Frontal cortex (tissue), 4 donors: ENCODE measurements around the gene GTF3C1. TPM values are rescaled to one million over a fixed set of nuclear protein-coding genes. Genes with fewer than 3 reads are reported as not detected.
"Not testable (repeated sequence)": the region's sequence is repeated elsewhere in the genome, so short reads cannot be mapped to it uniquely, and the experiment has no call there.

Experiments used
- DNase-seq, 2 donors: peaks; one replicate each; pipeline ENCODE4 v3.0.0; 2012; ENCODE audit warnings: low spot score in 2 of 2
- FAIRE-seq: peaks from 2 replicates; lab custom pipeline; 2012; peaks lifted over from hg19 to GRCh38; lab: Jason Lieb, UNC
- total RNA-seq: library from RNA; depleted of rRNA; stranded (reverse); fragments of >200 nt; gene quantifications from one replicate; pipeline ENCODE4 v1.2.3, GENCODE V29; 2014
- donor health status: control.
- donor health status: control.
- donor health status: control.

Gene GTF3C1
- total RNA-seq, 1 donor from 2014 or later = 77.9 TPM

DNA sequence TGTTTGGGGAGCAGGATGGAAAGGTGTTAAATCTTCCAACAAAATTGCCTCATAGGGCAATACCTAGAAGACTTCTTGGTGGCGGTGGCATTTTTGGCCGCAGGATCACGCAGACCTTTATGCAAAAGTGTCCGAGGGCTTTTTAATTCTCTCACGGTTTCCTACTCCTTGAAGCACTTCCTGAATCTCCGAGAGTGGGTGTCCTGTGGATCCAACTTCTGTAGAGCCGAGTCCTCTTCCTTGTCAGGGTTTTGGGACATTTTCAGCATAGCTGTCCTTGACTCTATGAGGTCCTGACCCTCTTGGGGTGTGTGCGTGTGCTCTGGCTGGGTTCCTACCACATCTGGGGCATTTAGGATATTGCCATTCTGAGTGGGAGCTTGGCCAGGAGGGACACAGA, 116.1 kb downstream of the GTF3C1 start:
- FAIRE-seq (no peak), DNase-seq (no peak)

- not testable (repeated sequence) for DNase-seq, FAIRE-seq
These were observed 116.5 kb downstream of the GTF3C1 start for GRCh38 chr16:27433191-27433590.

GRCh38 chr16:27432558-27432957, 117.2 kb downstream of the GTF3C1 start:
- no peak for DNase-seq
- FAIRE-seq = no peak

GRCh38 chr16:27431773-27432532, 117.8 kb downstream of the GTF3C1 start:
- no peak for DNase-seq
- no peak for FAIRE-seq

DNA sequence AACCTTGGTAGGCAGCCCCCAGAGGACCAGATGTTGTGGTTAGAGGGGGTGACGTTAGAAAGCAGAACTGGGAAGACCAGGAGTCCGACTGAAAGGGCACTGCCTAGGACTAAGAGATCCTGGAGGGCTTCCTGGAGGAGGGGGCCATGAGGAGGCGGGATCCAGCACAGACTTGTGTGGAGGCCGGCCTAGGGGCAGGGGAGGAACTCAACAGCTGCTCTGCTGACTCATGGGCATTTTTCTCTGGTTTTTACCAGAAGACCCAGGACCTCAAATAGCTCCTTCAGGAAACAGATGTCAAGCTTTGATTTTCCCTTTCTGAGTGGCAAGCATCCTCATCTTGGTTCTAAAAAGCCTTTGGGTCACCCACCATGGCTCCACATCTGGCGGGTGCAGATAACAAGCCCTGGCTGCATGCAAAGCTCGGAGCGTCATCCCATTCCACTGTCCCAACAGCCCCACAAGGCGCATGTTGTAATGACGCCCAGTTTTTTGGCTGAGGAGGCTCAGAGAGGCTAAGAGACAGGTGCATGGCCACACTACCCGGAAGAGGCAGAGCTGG, 118.7 kb downstream of the GTF3C1 start:
- no peak for DNase-seq
- no peak for FAIRE-seq

GRCh38 chr16:27430512-27430911, 119.2 kb downstream of the GTF3C1 start:
- no peak for DNase-seq
- FAIRE-seq = no peak

DNA sequence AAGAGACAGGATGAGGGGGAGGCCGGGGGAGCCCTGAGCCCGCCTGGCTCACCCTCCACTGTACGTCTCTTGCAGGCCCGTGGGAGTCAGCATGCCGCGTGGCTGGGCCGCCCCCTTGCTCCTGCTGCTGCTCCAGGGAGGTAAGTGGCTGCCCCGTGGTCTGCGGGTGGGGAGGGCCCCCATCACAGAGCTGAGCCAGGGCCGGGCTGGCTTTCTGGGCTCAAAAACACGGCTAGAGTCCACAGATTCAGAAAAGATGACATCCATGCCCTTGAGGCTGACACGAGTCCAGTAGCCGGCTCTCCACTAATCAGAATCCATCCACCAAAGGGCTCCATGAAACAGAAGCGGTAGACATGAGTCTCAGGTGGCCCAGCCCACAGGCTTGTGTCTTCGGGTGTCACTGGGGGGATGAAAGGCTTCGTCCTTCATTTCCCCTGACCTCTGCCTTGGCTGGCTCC, 119.7 kb downstream of the GTF3C1 start:
- FAIRE-seq (no peak), DNase-seq (no peak)

DNA sequence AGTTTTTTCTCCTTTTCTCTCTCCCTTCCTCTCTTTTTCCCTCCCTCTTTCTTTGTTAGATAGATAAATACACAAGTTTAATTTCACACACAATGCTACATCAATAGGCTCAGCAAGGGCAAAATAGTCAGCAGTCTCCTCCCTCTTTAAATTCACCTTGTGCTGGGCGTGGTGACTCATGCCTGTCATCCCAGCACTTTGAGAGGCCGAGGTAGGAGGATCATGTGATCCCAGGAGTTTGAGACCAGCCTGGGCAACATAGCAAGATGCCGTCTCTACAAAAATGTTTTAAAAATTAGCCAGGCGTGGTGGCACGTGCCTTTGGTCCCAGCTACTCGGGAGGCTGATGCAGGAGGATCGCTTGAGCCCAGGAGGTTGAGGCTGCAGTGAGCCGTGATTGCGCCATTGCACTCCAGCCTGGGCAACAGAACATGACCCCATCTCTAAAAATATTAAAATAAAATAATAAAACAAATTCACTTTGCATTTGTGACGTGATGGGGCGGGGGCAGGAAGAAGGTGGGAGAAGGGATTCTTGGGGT, 120.3 kb downstream of the GTF3C1 start:
- no peak for FAIRE-seq

GRCh38 chr16:27428026-27428785, 121.5 kb downstream of the GTF3C1 start:
- DNase-seq (no peak), FAIRE-seq (no peak)

More for the DNA sequence above, 120.3 kb downstream of the GTF3C1 start:
- no peak for DNase-seq

DNA sequence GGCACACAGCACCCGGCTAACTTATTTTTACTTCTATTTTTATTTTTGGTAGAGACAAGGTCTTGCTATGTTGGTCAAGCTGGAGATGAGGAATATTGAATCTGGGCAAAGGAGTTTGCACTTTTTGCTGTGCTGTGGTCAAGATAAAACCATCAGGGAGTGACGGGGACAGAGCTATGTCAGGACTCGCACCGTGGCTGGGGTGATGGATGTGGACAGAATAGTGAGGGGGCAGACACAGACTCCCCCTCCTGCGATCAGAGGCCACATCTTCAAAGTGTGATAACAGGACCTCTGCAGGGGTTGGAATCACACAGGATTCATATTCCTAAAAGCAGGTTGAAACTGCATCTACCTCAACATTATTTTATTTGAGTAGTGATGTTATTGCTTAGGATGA, 122.2 kb downstream of the GTF3C1 start:
- DNase-seq (no peak), FAIRE-seq (no peak)

- no peak for FAIRE-seq
These were observed 123.0 kb downstream of the GTF3C1 start for GRCh38 chr16:27426423-27427408.

GRCh38 chr16:27425961-27426360, 123.8 kb downstream of the GTF3C1 start:
- no peak for DNase-seq

More at GRCh38 chr16:27426423-27427408, 123.0 kb downstream of the GTF3C1 start:
- DNase-seq = no peak

DNA sequence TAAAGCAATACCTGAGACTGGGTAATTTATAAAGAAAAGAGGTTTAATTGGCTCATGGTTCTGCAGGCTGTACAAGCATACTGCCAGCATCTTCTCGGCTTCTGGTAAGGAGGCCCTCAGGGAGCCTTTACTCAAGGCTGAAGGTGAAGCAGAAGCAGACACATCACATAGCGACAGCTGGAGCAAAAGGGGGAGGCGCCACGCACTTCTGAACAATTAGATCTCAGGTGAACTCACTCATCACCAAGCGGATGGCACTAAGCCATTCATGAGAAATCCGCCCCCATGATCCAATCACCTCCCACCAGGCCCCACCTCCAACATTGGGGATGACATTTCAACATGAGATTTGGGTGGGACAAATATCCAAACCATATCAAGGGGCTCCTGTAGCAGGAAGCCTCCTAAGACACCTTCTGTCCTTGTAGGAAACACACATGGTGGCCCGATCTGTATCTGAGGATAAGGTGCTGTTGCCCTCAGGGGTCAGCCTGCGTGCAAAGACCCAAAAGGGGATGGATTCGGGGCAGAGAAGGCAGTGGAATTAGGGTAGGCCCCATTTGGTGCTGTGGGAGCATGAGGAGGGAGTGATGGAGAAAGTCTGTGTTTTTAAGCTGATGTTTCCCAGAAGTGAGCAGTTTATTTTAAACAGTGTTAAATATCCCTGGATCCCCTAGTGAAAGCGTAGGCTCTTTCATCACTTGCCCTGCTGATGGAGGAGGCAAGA, 124.8 kb downstream of the GTF3C1 start:
- DNase-seq = no peak
- no peak for FAIRE-seq

More at GRCh38 chr16:27425961-27426360, 123.8 kb downstream of the GTF3C1 start:
- no peak for FAIRE-seq

- FAIRE-seq (no peak), DNase-seq (no peak)
These were observed 127.6 kb downstream of the GTF3C1 start for GRCh38 chr16:27421961-27422740.

- no peak for FAIRE-seq
- DNase-seq = no peak
These were observed 132.6 kb downstream of the GTF3C1 start for GRCh38 chr16:27417047-27417671.

- FAIRE-seq (no peak), DNase-seq (no peak)
These were observed 134.8 kb downstream of the GTF3C1 start for GRCh38 chr16:27414788-27415431.

DNA sequence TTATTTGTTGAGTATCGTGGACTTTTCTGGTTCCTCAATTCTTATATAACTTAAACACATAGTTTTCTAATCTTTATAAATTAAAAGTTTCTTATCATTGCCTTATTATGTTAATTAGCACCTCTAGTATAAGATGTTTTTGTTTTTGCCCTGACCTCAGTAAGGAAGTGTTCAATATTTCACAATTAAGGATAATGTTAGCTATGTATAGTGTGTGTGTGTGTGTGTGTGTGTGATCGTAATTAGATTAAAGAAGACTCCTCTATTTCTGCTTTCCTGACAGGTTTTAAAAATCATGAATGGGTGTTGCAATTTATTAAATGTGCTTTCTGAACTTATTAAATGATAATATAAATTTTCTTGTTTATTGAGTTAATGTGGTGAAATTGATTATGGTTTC, 135.8 kb downstream of the GTF3C1 start:
- FAIRE-seq = no peak
- no peak for DNase-seq
